Measurements from ENCODE around the gene DCST2. TPM values are rescaled to one million over a fixed set of nuclear protein-coding genes. Genes with fewer than 3 reads are reported as not detected.

Gene DCST2
- total RNA-seq, 1 donor from 2014 or later: 2.2 TPM

DNA sequence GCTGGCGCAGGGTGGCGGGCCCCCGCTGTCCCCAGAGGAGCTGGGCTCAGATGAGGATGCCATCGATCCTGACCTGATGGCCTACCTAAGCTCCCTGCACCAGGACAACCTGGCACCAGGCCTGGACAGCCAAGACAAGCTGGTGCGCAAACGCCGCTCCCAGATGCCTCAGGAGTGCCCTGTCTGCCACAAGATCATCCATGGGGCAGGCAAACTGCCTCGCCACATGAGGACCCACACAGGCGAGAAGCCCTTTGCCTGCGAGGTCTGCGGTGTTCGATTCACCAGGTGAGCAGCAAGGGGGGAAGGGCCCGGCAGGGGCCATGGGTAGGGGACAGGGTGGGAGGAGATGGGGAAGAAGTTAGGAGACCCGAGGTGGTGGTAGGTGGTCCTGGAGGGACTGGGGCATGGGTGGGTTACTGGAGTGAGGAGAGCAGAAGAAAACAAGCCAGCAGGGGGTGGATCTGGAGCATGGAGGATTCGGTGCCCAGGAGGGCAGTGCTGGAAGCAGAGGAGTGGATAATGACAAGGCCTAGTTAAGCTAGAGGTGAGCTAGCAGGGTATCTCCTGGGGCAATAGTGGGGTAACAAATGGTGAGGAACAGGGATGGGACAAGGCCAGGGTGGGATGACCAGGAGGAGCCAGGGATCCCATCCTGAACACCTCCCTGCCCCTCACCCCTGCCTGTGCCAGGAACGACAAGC lies 17.9 kb downstream of the DCST2 start:
- no peak for DNase-seq (ENCODE audit: low spot score, unreplicated experiment)
- Mint-ChIP-seq H3K4me1 (ENCODE audit: low read depth) (peaks cover 2% of the 10 kb centered on the region), H3K9me3 (ENCODE audit: low read depth) (no peaks in the 10 kb centered on the region), H3K36me3 (ENCODE audit: insufficient read depth) (peaks cover 3% of the 10 kb centered on the region), H3K27me3 (no peaks in the 10 kb centered on the region), H3K4me3 (ENCODE audit: low read depth) (no peak overlapping the region), H3K27ac (peak overlapping the region; percentile 24)
- TF ChIP-seq, protein P1, sequence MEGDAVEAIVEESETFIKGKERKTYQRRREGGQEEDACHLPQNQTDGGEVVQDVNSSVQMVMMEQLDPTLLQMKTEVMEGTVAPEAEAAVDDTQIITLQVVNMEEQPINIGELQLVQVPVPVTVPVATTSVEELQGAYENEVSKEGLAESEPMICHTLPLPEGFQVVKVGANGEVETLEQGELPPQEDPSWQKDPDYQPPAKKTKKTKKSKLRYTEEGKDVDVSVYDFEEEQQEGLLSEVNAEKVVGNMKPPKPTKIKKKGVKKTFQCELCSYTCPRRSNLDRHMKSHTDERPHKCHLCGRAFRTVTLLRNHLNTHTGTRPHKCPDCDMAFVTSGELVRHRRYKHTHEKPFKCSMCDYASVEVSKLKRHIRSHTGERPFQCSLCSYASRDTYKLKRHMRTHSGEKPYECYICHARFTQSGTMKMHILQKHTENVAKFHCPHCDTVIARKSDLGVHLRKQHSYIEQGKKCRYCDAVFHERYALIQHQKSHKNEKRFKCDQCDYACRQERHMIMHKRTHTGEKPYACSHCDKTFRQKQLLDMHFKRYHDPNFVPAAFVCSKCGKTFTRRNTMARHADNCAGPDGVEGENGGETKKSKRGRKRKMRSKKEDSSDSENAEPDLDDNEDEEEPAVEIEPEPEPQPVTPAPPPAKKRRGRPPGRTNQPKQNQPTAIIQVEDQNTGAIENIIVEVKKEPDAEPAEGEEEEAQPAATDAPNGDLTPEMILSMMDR (IDR thresholded peaks at IDR 0.05; ENCODE audit: unreplicated experiment): no peak

DNA sequence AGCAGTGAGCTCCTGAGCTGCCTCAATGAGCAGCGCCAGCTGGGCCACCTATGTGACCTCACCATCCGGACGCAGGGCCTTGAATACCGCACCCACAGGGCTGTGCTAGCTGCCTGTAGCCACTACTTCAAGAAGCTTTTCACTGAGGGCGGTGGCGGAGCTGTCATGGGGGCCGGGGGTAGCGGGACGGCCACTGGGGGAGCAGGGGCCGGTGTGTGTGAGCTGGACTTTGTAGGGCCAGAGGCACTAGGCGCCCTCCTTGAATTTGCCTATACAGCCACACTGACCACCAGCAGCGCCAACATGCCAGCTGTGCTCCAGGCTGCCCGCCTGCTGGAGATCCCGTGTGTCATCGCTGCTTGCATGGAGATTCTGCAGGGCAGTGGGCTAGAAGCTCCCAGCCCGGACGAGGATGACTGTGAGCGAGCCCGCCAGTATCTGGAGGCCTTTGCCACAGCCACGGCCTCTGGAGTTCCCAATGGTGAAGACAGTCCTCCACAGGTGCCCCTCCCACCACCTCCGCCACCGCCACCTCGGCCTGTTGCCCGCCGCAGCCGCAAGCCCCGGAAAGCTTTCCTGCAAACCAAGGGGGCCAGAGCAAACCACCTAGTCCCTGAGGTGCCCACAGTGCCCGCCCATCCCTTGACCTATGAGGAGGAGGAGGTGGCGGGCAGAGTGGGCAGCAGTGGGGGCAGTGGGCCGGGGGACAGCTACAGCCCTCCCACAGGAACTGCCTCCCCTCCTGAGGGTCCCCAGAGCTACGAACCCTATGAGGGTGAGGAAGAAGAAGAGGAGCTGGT lies 18.7 kb downstream of the DCST2 start:
- DNase-seq (ENCODE audit: low spot score, unreplicated experiment): no peak
- H3K27ac Mint-ChIP-seq: no peak overlapping the region
- no peaks in the 10 kb centered on the region for H3K27me3 Mint-ChIP-seq
- no peaks in the 10 kb centered on the region for H3K9me3 Mint-ChIP-seq (ENCODE audit: low read depth)
- peaks cover 2% of the 10 kb centered on the region for H3K4me1 Mint-ChIP-seq (ENCODE audit: low read depth)
- TF ChIP-seq, protein P1 (IDR thresholded peaks at IDR 0.05; ENCODE audit: unreplicated experiment): no peak
- H3K4me3 Mint-ChIP-seq (ENCODE audit: low read depth): no peak overlapping the region
- H3K36me3 Mint-ChIP-seq (ENCODE audit: insufficient read depth): peaks cover 3% of the 10 kb centered on the region

GRCh38 chr1:155013632-155014031 lies 19.9 kb downstream of the DCST2 start:
- Mint-ChIP-seq H3K27ac (no peak overlapping the region), H3K9me3 (ENCODE audit: low read depth) (no peaks in the 10 kb centered on the region)
- DNase-seq (ENCODE audit: low spot score, unreplicated experiment): no peak

DNA sequence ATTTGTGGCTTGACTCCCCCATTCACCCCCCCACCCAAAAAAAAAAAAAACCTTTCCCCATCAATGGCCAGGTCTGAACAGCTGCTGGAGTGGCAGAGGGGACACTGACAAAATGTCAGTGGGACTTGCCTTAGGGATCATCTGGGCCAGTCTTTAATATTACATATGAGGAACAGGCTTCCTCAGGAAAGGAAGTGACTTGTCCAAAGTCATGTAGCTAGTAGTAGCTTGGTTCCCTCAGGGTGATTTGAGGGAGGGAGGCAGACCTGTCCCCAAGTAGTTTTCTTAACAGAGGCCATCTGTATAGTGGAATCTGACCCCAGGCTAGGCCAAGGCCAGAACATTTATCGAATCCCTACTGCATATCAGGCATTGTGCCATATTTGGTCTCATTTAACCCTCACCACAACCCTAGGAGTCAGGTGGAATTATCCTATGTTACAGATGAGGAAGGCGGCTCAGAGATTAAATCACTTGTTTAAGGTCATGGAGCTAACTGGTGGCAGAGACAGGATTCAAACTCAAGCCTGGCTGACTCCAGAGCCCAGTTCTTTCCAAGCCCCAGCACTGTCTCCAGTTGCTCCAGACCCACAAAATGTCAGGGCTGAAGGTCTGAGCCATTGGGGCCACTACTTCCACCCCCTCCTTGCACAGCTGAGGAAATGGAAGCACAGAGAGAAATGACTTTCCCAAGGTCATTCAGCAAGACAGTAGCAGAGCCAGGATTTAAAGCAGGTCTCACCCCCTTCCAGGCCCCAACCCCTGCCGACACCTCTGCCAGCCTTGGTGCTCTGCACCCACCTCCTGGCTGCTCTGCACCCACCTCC lies 20.6 kb downstream of the DCST2 start:
- DNase-seq (ENCODE audit: low spot score, unreplicated experiment): no peak
- no peaks in the 10 kb centered on the region for H3K27me3 Mint-ChIP-seq
- H3K9me3 Mint-ChIP-seq (ENCODE audit: low read depth): no peaks in the 10 kb centered on the region
- peaks cover 5% of the 10 kb centered on the region for H3K4me1 Mint-ChIP-seq (ENCODE audit: low read depth)
- peaks cover 3% of the 10 kb centered on the region for H3K36me3 Mint-ChIP-seq (ENCODE audit: insufficient read depth)
- H3K4me3 Mint-ChIP-seq (ENCODE audit: low read depth): no peak overlapping the region
- TF ChIP-seq, protein P1 (IDR thresholded peaks at IDR 0.05; ENCODE audit: unreplicated experiment): no peak
- H3K27ac Mint-ChIP-seq: peak overlapping the region; percentile 42

More at GRCh38 chr1:155013632-155014031, 19.9 kb downstream of the DCST2 start:
- Mint-ChIP-seq H3K27me3 (no peaks in the 10 kb centered on the region), H3K36me3 (ENCODE audit: insufficient read depth) (peaks cover 3% of the 10 kb centered on the region), H3K4me3 (ENCODE audit: low read depth) (no peak overlapping the region), H3K4me1 (ENCODE audit: low read depth) (peaks cover 3% of the 10 kb centered on the region)
- TF ChIP-seq, protein P1 (IDR thresholded peaks at IDR 0.05; ENCODE audit: unreplicated experiment): no peak

- no peaks in the 10 kb centered on the region for H3K27me3 Mint-ChIP-seq
- peaks cover 5% of the 10 kb centered on the region for H3K4me1 Mint-ChIP-seq (ENCODE audit: low read depth)
- H3K9me3 Mint-ChIP-seq (ENCODE audit: low read depth): no peaks in the 10 kb centered on the region
- H3K27ac Mint-ChIP-seq: no peak overlapping the region
- DNase-seq (ENCODE audit: low spot score, unreplicated experiment): no peak
- H3K36me3 Mint-ChIP-seq (ENCODE audit: insufficient read depth): peaks cover 3% of the 10 kb centered on the region
- TF ChIP-seq, protein P1 (IDR thresholded peaks at IDR 0.05; ENCODE audit: unreplicated experiment): no peak
- no peak overlapping the region for H3K4me3 Mint-ChIP-seq (ENCODE audit: low read depth)
Measured at GRCh38 chr1:155012026-155012546, 21.5 kb downstream of the DCST2 start.
